HG02970 (cell line): Measurements from ENCODE around the gene XPR1.

Experiments used
- ATAC-seq: cut with Tn5 transposase; IDR thresholded peaks from one replicate; pipeline ENCODE4 v1.9.1; 2021; ENCODE audit warnings: mild to moderate bottlenecking, moderate library complexity, moderate number of reproducible peaks; ENCODE audit not compliant: unreplicated experiment, low FRiP score

The XPR1 gene

DNA sequence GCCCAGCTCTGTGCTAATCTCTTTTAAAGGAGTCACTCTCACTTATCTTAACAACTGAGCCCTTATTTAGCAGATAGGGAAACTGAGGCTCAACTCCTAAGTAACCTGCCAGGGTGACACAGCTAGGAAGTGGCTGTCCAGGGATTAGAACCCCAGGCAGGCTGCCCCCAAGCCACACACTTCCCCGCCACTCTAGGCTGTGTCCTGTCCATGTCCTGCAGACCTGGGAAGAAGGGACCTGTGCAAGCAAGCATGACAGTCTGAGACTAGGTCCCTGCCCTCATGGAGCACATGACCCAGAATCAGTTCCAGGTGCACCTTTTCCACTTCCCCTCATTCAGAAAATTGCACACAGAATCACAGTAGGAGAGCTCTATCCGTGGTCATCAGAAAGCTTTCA is 293.1 kb downstream of the XPR1 start:
- no peak for ATAC-seq

DNA sequence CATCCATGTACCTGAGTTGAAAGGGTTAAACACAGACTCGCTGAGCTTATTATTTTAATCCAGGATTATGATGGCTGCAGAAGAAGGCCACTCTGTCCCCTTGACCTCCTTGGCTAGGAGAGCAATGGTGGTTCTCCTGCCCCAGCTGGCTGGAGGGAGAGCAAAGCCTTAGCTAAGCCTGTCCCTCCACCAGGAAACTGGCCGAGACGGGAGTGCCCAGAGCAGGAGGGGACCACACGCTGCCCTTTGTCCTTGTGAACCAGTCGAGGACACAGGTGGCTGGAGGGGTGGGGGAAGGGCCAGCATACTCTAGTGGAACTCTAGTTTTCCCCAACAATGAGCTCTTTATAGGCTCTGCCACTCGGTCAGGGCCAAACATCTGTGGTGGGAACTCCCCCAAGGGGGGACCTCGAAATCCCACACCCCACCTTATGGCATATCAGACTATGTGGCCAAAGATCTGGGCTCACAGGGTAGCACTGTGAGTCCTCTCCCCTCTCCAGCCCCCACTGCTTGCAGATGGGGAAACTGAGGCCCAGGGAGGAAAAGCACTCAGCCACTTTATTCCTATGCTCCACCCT is 293.7 kb downstream of the XPR1 start:
- no peak for ATAC-seq

DNA sequence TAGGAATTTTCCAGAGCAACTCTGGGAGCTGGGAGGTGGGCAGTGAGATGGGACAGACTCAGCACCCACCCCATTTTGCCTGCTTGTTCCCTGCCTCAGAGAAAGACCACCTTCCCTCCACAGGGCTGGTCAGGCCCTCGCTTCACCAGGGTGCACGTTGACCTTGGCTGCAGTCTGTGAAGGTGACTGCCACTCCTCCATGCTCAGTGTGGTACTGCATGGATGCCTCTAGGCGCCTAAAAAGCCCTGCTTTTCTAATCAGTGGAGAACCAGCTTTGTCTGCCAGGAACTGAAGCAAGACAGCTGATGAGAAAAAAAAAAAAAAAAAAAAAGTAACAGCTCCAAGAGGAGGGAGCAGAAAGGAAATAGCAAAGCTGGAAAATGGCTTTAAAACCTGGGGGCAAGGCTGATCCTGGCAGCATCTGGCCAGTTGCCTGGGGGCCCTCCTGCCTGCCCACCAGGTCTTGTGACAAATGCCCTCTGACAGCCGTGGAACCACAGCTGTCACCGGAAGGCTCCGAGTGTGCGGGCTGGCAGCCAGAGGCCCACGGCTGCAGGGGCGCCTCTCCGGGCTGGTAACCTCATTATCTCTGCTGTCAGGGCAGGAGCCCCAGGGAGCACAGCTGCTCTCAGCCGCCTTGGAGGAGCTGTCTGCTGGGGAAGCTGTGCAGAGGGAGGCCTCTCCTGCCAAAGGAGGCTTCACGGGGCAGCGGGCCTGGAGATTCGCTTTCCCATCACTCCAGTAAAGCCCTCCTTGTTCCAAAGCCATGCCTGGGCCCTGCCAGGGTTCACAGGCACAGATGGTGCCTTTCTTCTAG is 294.6 kb downstream of the XPR1 start:
- no peak for ATAC-seq

DNA sequence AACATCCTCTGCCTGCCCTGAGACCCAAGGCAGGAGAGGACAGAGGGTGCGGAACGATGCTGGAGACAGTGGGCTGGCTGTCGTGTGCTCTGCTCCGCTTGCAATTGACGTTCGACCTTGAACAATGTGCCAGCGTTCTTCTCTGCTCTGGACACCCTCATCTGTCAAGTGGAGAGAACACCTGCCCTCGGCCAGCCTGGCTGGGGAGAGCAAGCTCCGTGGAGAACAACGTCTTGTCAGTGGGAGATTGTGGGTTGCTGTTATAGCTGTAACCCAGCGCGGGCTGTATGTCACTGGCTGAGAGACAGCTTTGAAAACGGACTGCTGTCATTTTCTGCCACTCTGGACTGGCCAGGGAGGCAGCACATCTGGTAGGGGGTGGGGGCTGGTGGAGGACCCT is 295.5 kb downstream of the XPR1 start:
- no peak for ATAC-seq

DNA sequence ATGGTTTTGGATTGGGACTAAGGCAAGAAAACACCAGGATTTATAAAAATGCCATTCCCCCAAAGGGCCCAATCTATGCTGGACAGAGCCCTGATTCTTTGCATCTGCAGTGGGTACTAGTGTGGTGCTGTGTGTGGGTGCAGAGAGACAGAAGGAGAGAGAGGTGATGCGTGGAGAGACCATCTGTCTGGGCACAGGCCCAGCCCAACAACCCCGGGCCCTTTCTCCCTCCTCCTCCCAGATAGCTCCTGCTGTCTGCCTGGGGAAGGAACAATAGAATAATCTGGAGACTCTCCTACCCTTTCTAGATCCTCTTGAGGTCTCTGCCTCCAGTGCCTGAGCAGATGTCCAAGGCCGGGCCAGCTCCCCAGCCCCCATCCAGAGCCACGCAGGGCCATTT is 296.0 kb downstream of the XPR1 start:
- no peak for ATAC-seq

DNA sequence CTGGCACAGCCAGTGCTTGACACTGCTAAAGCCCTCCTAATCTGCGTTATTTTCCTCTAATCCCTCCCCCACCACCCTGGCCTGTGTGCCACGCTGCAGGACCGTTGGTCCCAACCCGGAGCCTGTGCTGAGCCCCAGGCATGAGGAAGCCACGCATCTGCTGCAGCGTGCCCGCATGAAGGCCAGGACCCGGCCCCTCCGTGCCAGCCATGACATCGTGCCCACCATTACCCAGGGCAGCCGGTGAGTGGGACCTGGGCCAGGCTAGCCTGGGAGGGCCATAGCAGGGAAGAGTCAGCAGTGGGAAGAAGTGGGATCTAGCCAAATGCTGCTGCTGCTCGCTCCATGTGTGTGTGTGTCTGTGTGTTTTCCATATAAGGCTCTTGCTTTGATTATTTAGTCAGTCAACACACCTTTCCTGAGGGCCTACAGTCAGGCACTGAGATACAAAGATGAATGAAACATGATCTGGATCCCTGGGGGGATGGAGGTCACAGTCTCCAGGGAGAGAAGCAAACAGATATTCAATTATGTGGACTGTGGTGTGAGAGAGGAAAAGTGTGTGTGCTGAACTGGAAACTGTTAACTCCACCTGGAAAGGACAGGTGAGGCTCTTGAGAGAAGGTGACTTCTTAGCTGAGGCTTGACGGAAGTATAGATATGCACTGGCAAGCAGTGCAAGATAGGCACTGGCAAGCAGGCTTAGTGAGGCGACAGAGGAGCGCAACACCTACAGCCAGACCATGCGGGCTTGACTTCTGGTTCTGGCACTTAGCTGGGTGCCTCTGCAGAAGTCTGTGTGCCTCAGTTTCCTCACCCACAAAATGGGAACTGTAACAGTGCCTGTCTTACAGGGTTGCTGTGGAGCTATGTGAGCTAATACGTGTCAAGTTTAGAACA is 296.8 kb downstream of the XPR1 start:
- ATAC-seq, result no peak

DNA sequence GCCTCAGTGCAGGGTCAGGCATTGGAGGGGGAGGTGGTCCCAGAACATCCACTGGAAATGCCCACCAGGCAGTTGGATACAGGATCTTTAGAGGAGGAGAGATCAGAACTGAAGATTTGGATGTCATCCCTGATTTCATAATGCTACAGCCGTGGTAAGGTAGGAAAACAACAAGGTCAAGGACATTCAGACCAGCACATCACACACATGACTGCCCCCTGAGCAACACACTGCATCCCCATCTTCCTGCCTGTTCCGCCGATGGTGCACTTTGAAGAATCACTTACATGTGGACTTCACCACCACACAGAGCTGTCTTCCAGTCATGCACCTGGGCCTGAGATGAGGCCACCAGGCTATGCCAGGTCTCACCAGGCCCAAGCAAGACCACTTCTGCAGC is 297.6 kb downstream of the XPR1 start:
- ATAC-seq, result no peak

DNA sequence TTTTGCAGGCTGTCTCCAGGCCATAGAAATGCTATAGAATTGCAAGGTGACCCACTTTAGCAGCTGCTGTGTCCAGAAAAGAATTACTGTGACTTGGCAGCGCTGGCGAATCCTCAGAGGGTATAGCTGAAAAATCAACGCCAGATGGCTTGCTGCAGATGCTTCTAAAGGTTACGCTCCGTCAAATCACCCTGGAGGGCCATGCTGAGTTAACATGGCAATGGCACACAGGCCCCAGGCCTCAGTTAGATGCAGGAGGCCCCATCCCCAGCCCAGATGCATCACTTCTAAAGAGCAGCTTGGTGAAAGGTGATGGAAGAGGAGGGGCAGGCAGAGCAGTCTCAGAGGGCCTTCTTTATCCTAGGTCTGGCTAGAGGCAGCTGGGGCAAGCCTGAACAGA is 298.9 kb downstream of the XPR1 start:
- no peak for ATAC-seq

DNA sequence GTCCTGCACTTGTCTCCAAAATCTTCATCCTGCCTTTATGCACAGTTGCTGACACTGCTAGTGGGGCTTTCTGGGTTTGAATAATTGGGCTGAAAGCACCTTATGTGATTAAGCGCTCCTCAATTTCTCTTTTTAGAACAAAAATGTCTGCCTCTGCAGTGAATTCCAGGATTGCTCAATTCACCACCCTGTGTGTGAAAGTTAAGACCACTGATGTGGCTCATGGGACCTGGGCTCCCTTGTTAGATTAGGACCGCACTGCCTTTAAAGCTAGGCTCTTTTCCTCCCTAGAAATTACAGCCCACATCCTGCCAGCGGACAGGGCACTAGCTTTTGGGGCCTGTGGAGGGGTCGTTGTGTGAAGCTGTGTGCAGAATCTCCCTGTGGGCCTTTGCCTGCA is 299.7 kb downstream of the XPR1 start:
- no peak for ATAC-seq

DNA sequence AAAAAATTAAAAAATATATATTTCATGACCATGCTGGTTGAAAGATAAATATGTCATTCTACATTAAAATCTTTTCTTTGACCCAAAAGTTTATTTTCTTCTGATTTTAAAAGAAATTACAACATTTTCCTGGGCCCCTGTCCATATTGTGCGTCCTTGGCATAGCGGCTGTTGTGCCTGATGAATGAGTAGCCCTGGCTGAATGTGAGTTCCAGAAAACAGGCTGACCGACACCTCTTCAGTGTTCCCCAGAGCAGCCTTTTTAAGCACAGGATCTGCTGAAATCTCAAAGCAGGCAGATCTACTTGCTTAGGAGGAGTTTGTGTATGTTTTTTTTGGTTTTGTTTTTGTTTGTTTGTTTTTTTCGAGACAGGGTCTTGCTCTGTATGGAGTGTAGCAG is 300.6 kb downstream of the XPR1 start:
- ATAC-seq, result no peak

DNA sequence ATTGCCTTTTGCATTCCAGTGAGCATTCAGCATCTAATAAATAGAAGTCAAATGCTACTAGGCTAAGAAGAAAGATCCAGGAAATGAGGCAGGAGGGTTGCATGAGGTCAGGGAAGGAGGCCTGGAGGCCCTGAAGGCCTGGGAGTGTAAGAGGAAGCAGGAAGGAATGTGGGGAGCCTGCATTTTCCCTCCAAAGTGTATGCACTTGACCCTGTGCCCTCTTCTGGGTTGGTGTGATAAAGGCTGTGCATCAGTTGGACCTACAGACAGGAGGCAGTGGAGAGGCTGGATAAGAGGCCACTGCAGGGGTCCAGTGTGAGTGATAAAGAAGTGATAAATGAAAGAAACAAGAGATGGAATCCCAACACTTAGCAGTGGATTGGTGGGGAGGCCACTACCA is 301.3 kb downstream of the XPR1 start:
- no peak for ATAC-seq

DNA sequence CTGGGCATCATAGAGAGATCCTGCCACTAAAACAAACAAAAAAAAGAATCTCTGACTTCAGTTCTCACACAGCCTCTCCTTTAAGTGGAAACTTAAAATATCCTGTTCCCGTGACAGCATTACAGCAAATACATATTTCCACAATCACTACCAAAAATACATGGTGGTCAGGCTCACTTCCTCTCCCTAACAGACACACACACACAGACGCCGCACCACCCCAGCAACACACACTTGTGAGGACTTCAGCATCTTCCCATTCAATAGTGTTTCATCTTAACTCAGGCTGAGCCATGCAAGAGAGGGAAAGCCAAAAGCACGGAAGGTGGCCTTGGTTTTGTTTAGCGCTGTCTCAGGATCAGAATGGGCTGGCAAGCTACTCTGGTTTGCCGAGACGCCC is 302.7 kb downstream of the XPR1 start:
- no peak for ATAC-seq

DNA sequence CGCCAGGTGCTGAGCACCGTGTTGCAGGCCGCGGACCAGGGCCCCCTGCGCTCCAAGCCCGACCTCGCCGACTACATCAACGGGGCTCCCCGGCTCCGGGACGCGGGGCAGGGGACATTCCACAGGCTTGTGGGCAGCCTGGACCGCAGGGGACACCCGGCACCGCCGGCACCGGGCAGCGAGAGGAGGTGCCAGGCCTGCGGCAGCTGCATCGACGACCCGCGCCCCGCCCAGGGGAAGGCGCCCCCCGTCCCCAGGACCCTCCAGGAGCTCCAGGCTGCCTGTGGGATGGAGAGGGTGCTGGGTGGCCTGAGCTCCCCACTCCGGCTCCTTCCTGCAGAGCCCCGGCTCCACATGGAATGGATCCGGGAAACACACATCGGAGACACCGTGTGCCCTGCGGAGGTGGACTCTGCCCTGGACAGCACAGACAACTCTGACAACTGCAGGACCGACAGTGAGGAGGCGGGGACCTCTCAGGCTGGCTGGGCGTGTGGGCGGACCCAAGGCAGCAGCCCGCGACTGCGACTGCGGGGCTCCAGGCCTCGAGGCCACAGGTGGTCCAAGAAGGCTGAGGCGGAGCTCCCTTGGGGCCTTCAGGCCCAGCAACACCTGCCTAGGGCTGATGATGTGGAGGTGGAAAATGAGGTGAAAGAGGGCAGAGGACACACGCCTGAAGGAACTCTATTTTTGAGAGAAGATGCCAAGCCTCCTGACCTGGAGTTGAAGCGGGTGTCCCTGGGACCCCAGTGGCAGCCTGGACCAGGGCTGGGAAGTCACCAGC is 303.7 kb downstream of the XPR1 start:
- no peak for ATAC-seq

DNA sequence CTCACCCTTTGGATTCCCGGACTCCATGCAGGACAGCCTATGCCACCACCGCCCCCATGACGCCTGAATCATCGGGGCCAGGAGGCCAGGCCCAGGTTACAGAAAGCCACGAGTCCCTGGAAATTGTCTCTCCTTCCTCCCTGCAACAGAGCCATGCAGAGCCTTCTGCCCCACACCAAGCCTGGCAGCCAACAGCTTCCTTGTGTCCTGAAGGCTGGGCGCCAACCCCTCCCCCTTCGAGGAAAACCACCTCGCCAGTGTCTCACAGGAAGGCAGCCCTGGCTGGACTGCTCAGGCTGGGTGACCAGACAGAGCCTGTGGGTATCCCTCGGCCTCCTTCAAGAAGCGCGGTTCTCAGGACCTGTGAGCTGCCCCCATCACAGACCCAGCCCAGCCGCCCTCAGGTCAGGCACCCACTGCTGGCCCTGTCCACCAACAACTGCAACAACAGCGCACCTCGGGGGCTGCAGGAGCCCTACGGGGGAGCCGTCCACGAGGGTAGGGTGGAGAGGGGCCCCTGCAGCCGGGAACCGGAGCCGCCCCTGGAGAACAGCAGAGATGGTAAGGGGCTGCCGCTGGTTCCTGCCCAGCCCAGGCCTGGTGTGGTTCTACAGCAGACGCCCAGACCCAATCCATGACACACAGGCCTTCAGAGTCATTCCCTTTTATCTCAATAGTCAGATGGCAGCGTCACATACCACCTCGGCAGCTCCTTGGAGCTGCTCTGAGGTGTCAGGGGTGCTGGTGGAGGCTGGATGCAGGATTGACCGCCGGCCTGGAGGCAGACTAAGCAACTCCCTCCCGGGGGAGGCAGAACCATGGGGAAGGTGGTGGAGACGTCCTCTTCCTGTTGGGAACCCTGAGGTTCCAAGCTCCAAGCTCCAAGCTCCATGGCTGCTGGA is 304.5 kb downstream of the XPR1 start:
- no peak for ATAC-seq

DNA sequence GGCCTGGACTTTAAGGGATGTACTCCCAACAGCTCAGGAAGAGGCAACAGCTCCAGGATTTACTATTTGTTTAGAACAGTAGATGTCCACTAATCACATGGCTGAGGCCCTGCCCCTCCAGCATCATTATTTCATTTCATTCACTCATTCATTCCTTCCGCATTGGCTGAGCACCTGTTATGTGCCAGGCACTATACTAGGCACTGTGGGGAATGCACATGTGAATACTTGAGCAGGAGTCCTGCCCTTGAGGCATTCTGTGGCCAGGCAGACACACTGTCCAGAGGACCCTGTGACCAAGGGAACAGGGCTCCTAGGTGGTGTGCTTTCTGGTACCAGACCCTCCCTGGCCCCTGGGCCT is 305.2 kb downstream of the XPR1 start:
- ATAC-seq, result no peak

DNA sequence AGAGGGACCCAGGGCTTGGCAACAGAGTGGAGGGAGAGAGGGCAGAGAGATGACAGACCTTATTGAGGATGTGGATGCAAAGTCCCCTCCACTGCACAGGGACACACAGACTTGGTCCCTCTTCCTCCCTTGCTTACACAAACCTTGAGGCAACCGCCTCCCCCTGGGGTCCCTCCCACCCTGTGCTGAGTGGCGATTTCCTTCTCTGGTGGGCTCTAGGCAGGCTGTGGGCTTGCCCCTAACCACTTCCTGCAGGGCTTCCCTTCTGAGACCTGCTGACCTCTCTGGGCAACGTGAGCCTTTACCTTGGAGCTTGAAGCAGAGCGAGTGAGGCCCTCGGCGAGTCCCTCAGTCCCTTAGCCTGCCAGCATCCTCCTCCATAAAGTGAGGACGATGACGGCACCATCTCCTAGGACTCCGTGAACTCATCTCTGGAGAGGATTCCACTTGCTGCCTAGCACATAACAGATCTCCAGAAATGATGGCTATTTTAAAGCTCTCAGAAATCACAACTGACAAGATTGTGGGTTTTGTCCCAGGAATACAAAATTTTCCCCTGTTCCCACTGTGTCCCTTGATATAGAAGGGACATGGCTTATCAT is 305.9 kb downstream of the XPR1 start:
- no peak for ATAC-seq

DNA sequence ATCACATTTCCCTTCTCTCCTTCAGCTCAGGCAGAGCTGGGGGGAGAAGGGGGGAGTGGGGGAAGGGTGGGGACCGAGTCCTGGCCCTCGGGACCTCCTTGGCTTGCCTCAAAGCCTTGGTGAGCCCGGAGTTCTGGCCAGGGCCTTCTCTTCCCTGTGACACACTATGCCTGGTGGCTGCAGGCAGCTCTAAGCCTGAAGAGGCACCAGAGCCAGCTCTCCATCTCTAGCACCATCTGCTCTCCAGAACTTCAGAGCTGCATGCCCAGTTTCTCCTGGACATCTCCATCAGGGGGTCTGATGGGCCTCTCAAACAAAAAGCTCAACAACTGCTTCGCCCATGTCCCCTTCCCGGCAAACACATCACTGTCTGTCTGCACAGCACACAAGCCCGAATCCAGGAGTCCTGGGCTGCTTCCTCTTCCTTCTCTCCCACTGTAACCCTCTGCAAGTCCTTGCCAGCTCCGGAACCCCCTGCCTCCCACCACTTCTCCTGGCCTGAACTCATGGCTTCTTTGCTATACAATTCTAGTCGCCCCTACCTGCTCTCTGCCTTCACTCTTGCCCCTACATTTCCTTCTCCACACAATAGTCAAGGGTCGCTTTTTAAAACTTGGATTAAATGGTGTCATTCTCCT is 307.4 kb downstream of the XPR1 start:
- ATAC-seq, result no peak

DNA sequence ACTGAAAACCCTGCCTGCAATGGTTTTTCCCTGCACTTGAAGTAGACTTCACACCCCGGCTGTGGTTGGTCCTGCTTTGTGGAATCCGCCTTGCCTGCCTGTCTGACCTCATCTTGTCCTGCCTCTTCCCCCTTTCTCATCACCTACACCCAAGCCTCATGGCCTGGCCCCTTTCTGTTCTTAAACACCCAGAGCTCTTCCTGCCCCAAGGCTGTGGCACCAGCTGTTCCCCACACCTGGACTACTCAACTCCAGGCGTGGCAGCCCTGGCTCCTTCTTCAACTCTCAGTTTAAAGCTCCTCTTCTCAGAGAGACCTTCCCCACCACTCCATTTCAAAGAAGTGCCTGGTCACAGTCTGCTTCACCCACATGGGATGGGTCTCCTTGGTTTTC is 307.9 kb downstream of the XPR1 start:
- no peak for ATAC-seq
